IPS-20b (cell line): ENCODE measurements around the gene PRRT2.
"Not testable (repeated sequence)": the region's sequence is repeated elsewhere in the genome, so short reads cannot be mapped to it uniquely, and the experiment has no call there.

Experiments used
- H3K27ac ChIP-seq: one replicate; pipeline ENCODE4 v1.5.1; 2013; ENCODE audit warnings: low read length
- H3K27me3 ChIP-seq: 2 replicates; pipeline ENCODE4 v1.6.1; 2013; ENCODE audit warnings: mild to moderate bottlenecking, low read length, inconsistent platforms; ENCODE audit not compliant: insufficient read depth
- H3K36me3 ChIP-seq: 2 replicates; pipeline ENCODE4 v1.6.1; 2013; ENCODE audit warnings: low read depth, mild to moderate bottlenecking, inconsistent platforms, low read length, moderate library complexity; ENCODE audit not compliant: insufficient read depth
- H3K4me1 ChIP-seq: 2 replicates; pipeline ENCODE4 v1.6.1; 2013; ENCODE audit warnings: mild to moderate bottlenecking, control low read depth, inconsistent platforms, low read length, moderate library complexity; ENCODE audit not compliant: insufficient read depth
- H3K4me3 ChIP-seq: 2 replicates; pipeline ENCODE4 v1.5.1; 2013; ENCODE audit warnings: mild to moderate bottlenecking, low read length, inconsistent platforms
- H3K9ac ChIP-seq: 2 replicates; pipeline ENCODE4 v1.6.1; 2013; ENCODE audit warnings: low read depth, mild to moderate bottlenecking, inconsistent platforms, low read length, moderate library complexity
- H3K9me3 ChIP-seq: 2 replicates; pipeline ENCODE4 v1.6.1; 2013; ENCODE audit warnings: mild to moderate bottlenecking, low read depth, low read length, inconsistent platforms; ENCODE audit not compliant: insufficient read depth

The PRRT2 gene

DNA sequence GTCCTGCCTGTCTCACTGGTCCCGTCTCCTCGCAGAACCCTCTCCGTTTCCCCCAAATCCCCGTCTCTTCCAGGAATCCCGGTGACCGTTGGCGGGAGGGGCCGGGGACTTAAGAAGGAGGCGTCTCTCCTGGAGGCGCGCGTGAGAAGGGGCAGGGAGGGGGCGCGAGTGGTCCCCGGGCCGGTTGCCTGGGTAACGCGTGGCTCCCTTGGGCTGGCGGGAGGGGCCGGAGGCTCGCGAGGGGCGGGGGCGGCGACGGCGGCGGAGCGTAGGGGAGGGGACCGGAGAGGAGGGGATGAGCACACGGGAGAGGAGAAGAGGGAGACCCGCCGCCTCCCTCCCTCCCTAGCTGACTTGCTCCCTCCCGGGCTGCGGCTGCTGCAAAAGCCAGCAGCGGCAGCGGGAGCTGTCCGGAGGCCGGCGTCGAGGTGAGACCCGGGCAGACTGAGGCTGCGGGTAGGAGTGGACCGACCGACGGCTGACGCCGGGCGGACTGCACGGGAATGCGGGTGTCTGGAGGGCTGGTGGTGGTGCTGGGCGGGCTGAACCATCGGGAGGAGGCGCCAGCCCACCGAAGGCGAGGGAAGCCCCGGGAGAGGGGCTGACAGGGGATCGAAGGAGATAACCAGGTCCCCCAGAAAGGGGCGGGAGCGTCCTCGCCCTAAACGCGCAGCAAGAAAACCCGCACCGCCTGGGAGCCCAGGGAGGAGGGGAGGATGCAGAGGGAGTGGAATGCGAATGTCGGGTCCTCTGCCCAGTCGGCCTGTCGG is at the start of gene PRRT2:
PRRT2 (plus strand) TSS at position 298 of the 770 bp plus-strand sequence. CDS start 862 bp downstream, outside the sequence.
- Histone ChIP-seq H3K36me3 (peaks cover 31% of the 10 kb centered on the region), H3K9ac (peak within 1 kb of the TSS; percentile 82; the same call in 1 of the 2 replicates), H3K27ac (peak within 1 kb of the TSS; percentile 23), H3K4me3 (peak within 1 kb of the TSS; percentile 98), H3K4me1 (peaks cover 17% of the 10 kb centered on the region), H3K27me3 (no peaks in the 10 kb centered on the region), H3K9me3 (no peaks in the 10 kb centered on the region)

DNA sequence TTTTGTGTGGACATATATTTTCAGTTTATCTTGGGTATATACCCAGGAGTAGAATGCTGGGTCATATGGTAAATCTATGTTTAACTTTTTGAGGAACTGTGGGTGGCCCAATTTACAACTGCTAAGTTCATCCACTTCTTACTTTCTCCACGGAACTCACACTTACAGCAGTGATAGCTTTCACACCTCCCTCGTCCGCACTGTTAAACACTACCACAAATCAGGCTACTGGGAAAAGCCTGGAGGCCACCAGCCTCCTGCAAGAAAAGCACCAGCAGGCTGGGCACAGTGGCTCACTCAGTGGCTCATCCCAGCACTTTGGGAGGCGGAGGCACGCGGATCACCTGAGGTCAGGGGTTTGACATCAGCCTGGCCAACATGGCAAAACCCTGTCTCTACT is 48.7 kb upstream of the PRRT2 start:
- H3K9me3 ChIP-seq, result no peaks in the 10 kb centered on the region
- H3K27me3 ChIP-seq, result no peaks in the 10 kb centered on the region
- no peak overlapping the region for H3K9ac ChIP-seq
- H3K27ac ChIP-seq, result no peak overlapping the region
- H3K4me3 ChIP-seq, result no peak overlapping the region
- H3K4me1 ChIP-seq, result no peaks in the 10 kb centered on the region
- H3K36me3 ChIP-seq, result no peaks in the 10 kb centered on the region

DNA sequence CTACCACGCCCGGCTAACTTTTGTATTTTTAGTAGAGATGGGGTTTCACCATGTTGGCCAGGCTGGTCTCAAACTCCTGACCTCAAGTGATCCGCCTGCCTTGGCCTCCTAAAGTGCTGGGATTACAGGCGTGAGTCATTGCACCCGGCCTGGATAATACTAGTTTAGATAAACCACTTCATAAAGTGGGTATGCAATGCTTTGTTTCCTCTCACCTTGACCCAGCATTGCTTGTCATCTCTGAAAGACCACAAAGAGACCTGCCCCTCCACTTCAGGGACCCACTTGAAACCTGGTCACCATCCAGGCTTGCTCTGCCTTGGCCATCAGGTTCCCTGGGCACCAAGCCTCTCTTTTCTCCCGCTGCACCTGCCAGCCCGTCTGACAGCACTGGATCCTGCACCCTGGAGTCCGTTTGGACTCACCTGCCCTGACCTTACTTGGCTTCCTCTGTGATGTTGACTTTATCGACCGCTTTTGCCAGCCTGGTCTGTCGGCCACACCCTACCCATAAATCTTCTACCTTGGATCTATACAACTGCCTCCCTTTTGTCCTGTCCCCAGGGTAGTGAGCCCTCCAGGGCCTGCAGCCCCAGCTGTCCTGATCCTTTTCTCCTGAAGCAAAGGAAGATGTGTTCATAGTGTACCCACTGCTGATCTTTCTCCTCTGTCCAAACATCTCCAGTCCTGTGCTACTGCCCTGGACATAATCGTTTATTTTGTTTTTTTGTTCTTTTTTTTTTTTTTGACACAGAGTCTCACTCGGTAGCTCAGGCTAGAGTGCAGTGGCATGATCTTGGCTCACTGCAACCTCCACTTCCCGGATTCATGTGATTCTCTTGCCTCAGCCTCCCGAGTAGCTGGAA is 46.6 kb upstream of the PRRT2 start:
- H3K27ac ChIP-seq, result no peak overlapping the region
- H3K9me3 ChIP-seq, result no peaks in the 10 kb centered on the region
- H3K4me1 ChIP-seq, result no peaks in the 10 kb centered on the region
- H3K9ac ChIP-seq, result no peak overlapping the region
- H3K27me3 ChIP-seq, result no peaks in the 10 kb centered on the region
- H3K36me3 ChIP-seq, result no peaks in the 10 kb centered on the region
- no peak overlapping the region for H3K4me3 ChIP-seq

DNA sequence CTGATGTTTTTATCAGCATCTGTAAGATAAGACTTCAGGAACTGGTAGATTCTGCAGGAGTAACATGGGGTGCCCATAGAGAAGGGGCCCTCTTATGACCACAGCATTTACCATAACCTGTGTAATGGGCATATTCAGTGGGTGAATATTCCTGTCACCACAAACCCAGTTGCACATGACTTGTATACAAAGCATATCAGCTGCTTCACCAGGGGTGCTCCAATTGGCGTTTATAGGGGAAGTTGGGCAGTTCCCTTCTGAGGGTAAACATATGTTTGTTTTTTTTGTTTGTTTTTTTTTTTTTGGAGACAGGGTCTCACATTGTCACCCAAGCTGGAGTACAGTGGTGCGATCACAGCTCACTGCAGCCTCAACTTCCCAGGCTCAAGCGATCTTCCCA is 45.4 kb upstream of the PRRT2 start:
- no peak overlapping the region for H3K4me3 ChIP-seq
- H3K9ac ChIP-seq, result no peak overlapping the region
- no peaks in the 10 kb centered on the region for H3K27me3 ChIP-seq
- H3K9me3 ChIP-seq, result no peaks in the 10 kb centered on the region
- no peaks in the 10 kb centered on the region for H3K36me3 ChIP-seq
- H3K27ac ChIP-seq, result no peak overlapping the region
- no peaks in the 10 kb centered on the region for H3K4me1 ChIP-seq

GRCh38 chr16:29767062-29767461 is 44.9 kb upstream of the PRRT2 start:
- no peak overlapping the region for H3K27ac ChIP-seq
- no peaks in the 10 kb centered on the region for H3K9me3 ChIP-seq
- no peak overlapping the region for H3K9ac ChIP-seq
- no peaks in the 10 kb centered on the region for H3K4me1 ChIP-seq
- no peaks in the 10 kb centered on the region for H3K36me3 ChIP-seq
- no peaks in the 10 kb centered on the region for H3K27me3 ChIP-seq
- H3K4me3 ChIP-seq, result no peak overlapping the region

DNA sequence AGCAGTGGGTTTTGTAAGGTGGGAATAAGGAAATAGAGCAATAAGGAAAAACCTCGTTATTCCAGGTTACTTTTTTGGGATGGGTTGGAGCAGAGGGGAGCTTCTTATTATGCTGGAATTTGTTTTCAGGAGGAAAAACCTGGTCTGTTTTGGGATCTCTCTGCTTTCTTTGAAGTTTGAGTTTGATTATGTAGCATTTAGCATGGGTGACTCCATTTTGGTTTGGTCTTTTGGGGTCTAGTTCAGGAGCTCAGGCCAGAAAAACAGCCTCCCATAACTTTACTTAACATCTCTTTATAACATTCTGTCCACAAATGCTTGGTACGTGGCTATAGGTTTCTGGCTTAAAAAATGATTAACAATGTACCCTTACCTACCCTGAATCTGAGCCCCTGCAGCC is 42.5 kb upstream of the PRRT2 start:
- Histone ChIP-seq H3K9ac (no peak overlapping the region), H3K4me1 (no peaks in the 10 kb centered on the region), H3K9me3 (no peaks in the 10 kb centered on the region), H3K27ac (no peak overlapping the region), H3K4me3 (no peak overlapping the region), H3K36me3 (no peaks in the 10 kb centered on the region), H3K27me3 (no peaks in the 10 kb centered on the region)

GRCh38 chr16:29770250-29770929 is 41.6 kb upstream of the PRRT2 start:
- Histone ChIP-seq H3K36me3 (no peaks in the 10 kb centered on the region), H3K4me3 (no peak overlapping the region), H3K4me1 (no peaks in the 10 kb centered on the region), H3K27me3 (no peaks in the 10 kb centered on the region), H3K27ac (no peak overlapping the region), H3K9me3 (no peaks in the 10 kb centered on the region), H3K9ac (no peak overlapping the region)

GRCh38 chr16:29772330-29772729 is 39.7 kb upstream of the PRRT2 start:
- not testable (repeated sequence) for H3K4me1 ChIP-seq, H3K9me3 ChIP-seq, H3K27me3 ChIP-seq, H3K27ac ChIP-seq, H3K4me3 ChIP-seq, H3K9ac ChIP-seq, H3K36me3 ChIP-seq

DNA sequence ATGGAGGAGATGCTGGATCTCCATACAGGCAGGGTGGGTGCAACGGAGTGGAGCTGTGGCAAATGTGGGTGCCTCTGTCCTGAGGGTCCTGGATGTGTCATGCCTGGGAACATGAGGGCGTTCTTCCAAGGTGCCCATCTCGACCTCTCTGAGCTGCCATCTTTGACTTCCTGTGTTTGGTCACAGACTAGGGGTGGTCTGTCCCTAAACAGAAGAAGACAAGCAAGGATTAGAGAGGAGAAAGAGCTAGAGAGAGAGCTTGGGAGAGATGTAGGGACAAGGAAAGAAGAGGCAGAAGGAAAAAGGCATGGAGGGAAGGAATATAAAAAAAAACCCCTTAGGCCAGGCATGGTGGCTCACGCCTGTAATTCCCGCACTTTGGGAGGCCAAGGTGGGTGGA is 37.3 kb upstream of the PRRT2 start:
- Histone ChIP-seq H3K27ac (no peak overlapping the region), H3K9me3 (no peaks in the 10 kb centered on the region), H3K4me1 (0 out of 2 replicates have a peak, but pooled peaks cover 5% of the 10 kb centered on the region), H3K4me3 (no peak overlapping the region), H3K36me3 (no peaks in the 10 kb centered on the region), H3K27me3 (peaks cover 14% of the 10 kb centered on the region), H3K9ac (no peak overlapping the region)

GRCh38 chr16:29775742-29776408 is 36.1 kb upstream of the PRRT2 start:
- Histone ChIP-seq H3K27me3 (peaks cover 22% of the 10 kb centered on the region), H3K9me3 (no peaks in the 10 kb centered on the region), H3K36me3 (no peaks in the 10 kb centered on the region), H3K27ac (no peak overlapping the region), H3K9ac (no peak overlapping the region), H3K4me1 (0 out of 2 replicates have a peak, but pooled peaks cover 5% of the 10 kb centered on the region), H3K4me3 (no peak overlapping the region)
